ENCODE data around the gene SP7.

The SP7 gene

GRCh38 chr12:53279283-53279869 is 56.8 kb downstream of the SP7 start:
- DNase-seq (ENCODE audit: low read depth in 4 of 4, low spot score in 1 of 4): no peak

GRCh38 chr12:53277981-53278380 is 58.2 kb downstream of the SP7 start:
- DNase-seq (ENCODE audit: low read depth in 4 of 4, low spot score in 1 of 4): no peak
